A549 (cell line): ENCODE data around the gene HERC2. TPM values are rescaled to one million over a fixed set of nuclear protein-coding genes. Genes with fewer than 3 reads are reported as not detected.

Experiments used
- ATAC-seq, 2 experiments: fragments of 200-7000 bp in 1 of 2; fragments of >200 bp in 1 of 2; cut with Nextera tagmentation in 1 of 2; cut with Tn5 transposase in 1 of 2; 3 replicates each; pipeline versions ENCODE4 v1.8.0 to v1.9.1; 2018 to 2020; ENCODE audit warnings: mild to moderate bottlenecking in 1 of 2, moderate library complexity in 1 of 2
- CTCF ChIA-PET: fragments of 300-600 bp; sonication (Branson Sonifier 250); formaldehyde crosslinking; extraction: SDS; loops from one replicate; lab custom pipeline; 2021; ENCODE audit warnings: antibody characterized with exemption, inconsistent platforms; lab: Yijun Ruan, JAX
- POLR2A ChIA-PET: fragments of 350-600 bp; formaldehyde crosslinking; extraction: SDS; loops from one replicate; lab custom pipeline; 2021; ENCODE audit warnings: antibody characterized with exemption, inconsistent platforms; lab: Yijun Ruan, JAX
- DNase-seq, 2 experiments: peaks; one replicate each; pipeline versions ENCODE4 v3.0.0 to v3.0.0-alpha.2; 2011 to 2016; ENCODE audit warnings: low read depth in 1 of 2, low spot score in 1 of 2
- FAIRE-seq: peaks from 2 replicates; lab custom pipeline; 2011; peaks lifted over from hg19 to GRCh38; lab: Jason Lieb, UNC
- H3K27ac ChIP-seq, 2 experiments: fragments of >200 bp; sonication (Bioruptor Twin); formaldehyde crosslinking; 3 replicates each; pipeline ENCODE4 v1.5.1; 2016 to 2017
- H3K4me1 ChIP-seq: fragments of >200 bp; sonication (Bioruptor Twin); formaldehyde crosslinking; 3 replicates; pipeline ENCODE4 v1.6.1; 2016
- H3K4me2 ChIP-seq: fragments of >200 bp; sonication (Bioruptor Twin); formaldehyde crosslinking; 3 replicates; pipeline ENCODE4 v1.6.1; 2016
- H3K4me3 ChIP-seq: fragments of >200 bp; sonication (Bioruptor Twin); formaldehyde crosslinking; 3 replicates; pipeline ENCODE4 v1.5.1; 2016
- H3K9me3 ChIP-seq: fragments of >200 bp; sonication (Bioruptor Twin); formaldehyde crosslinking; 3 replicates; pipeline ENCODE4 v1.6.1; 2016
- BHLHE40 ChIP-seq: IDR thresholded peaks from 2 replicates; pipeline ENCODE4 v1.6.1; 2012; ENCODE audit warnings: low read depth, low read length, inconsistent platforms
- CBX8 ChIP-seq: fragments of 200-600 bp; sonication (generic); IDR thresholded peaks from 2 replicates; pipeline ENCODE4 v1.6.1; 2016
- CHD4 ChIP-seq: fragments of 200-600 bp; sonication (generic); IDR thresholded peaks from 2 replicates; pipeline ENCODE4 v1.6.1; 2016; ENCODE audit warnings: antibody characterized with exemption, mild to moderate bottlenecking, borderline replicate concordance
- CTCF ChIP-seq: fragments of >200 bp; sonication (Bioruptor Twin); formaldehyde crosslinking; IDR thresholded peaks from 3 replicates; pipeline ENCODE4 v1.5.1; 2016
- EHF ChIP-seq: fragments of 250-450 bp; sonication (Bioruptor Pico); IDR thresholded peaks from 2 replicates; pipeline ENCODE4 v1.5.0; 2020; ENCODE audit warnings: mild to moderate bottlenecking
- EHMT2 ChIP-seq: fragments of 200-600 bp; sonication (generic); IDR thresholded peaks from 2 replicates; pipeline ENCODE4 v1.6.1; 2016; ENCODE audit warnings: antibody characterized with exemption, low read depth, mild to moderate bottlenecking, moderate library complexity
- EP300 ChIP-seq, 2 experiments: fragments of >200 bp; sonication (Bioruptor Twin); formaldehyde crosslinking; IDR thresholded peaks; 2 replicates in 1 of 2; 3 replicates in 1 of 2; pipeline ENCODE4 v1.6.1; 2016 to 2017
- FOSL2 ChIP-seq, 2 experiments: fragments of 450-650 bp in 1 of 2; fragments of >200 bp in 1 of 2; sonication (Bioruptor Twin) in 1 of 2; formaldehyde crosslinking; IDR thresholded peaks; 2 replicates each; pipeline versions ENCODE4 v1.5.0 to v1.6.1; 2016 to 2020; ENCODE audit warnings: mild to moderate bottlenecking in 1 of 2, moderate library complexity in 1 of 2
- GATA3 ChIP-seq: IDR thresholded peaks from 2 replicates; pipeline ENCODE4 v1.6.1; 2012; ENCODE audit warnings: borderline replicate concordance
- HDAC2 ChIP-seq: fragments of 200-600 bp; sonication (generic); IDR thresholded peaks from 2 replicates; pipeline ENCODE4 v1.6.1; 2016
- JUN ChIP-seq, 2 experiments: fragments of >200 bp; sonication (Bioruptor Twin); formaldehyde crosslinking; IDR thresholded peaks; 2 replicates in 1 of 2; 3 replicates in 1 of 2; pipeline ENCODE4 v1.6.1; 2016 to 2017
- KDM5A ChIP-seq: fragments of 200-600 bp; sonication (generic); IDR thresholded peaks from 2 replicates; pipeline ENCODE4 v1.6.1; 2016; ENCODE audit warnings: antibody characterized with exemption, mild to moderate bottlenecking
- MAZ ChIP-seq: fragments of 150-350 bp; IDR thresholded peaks from 2 replicates; pipeline ENCODE4 v1.6.1; 2014; ENCODE audit warnings: antibody characterized with exemption, low read depth, low read length, borderline replicate concordance
- MYC ChIP-seq: IDR thresholded peaks from 2 replicates; pipeline ENCODE4 v1.6.1; 2012; ENCODE audit warnings: mild to moderate bottlenecking, inconsistent platforms, low read length, improper control_type of control experiment, borderline replicate concordance
- NPAS2 ChIP-seq: fragments of 250-450 bp; sonication (Bioruptor Pico); IDR thresholded peaks from 2 replicates; pipeline ENCODE4 v1.8.0; 2022; ENCODE audit warnings: mild to moderate bottlenecking, moderate library complexity, borderline replicate concordance
- NR3C1 ChIP-seq: fragments of >200 bp; sonication (Bioruptor Twin); formaldehyde crosslinking; IDR thresholded peaks from 3 replicates; pipeline ENCODE4 v1.6.1; 2017
- PBX3 ChIP-seq: IDR thresholded peaks from 2 replicates; pipeline ENCODE4 v1.6.1; 2012
- PHF8 ChIP-seq: fragments of 200-600 bp; sonication (generic); IDR thresholded peaks from 2 replicates; pipeline ENCODE4 v1.6.1; 2016; ENCODE audit warnings: low read depth, mild to moderate bottlenecking, antibody characterized with exemption, moderate library complexity, borderline replicate concordance
- POLR2A ChIP-seq: IDR thresholded peaks from 2 replicates; pipeline ENCODE4 v1.6.1; 2012; ENCODE audit warnings: mild to moderate bottlenecking, low read length
- RCOR1 ChIP-seq: fragments of 150-350 bp; IDR thresholded peaks from 2 replicates; pipeline ENCODE4 v1.6.1; 2014; ENCODE audit warnings: antibody characterized with exemption, low read length, low read depth
- RFX5 ChIP-seq: fragments of 450-650 bp; IDR thresholded peaks from 2 replicates; pipeline ENCODE4 v1.7.1; 2014; ENCODE audit warnings: antibody characterized with exemption, mild to moderate bottlenecking, moderate library complexity
- RNF2 ChIP-seq: fragments of 200-600 bp; sonication (generic); IDR thresholded peaks from 2 replicates; pipeline ENCODE4 v1.6.1; 2016; ENCODE audit warnings: low read depth, mild to moderate bottlenecking, antibody characterized with exemption, moderate library complexity, borderline replicate concordance
- SMC3 ChIP-seq: fragments of >200 bp; sonication (Bioruptor Twin); formaldehyde crosslinking; IDR thresholded peaks from 3 replicates; pipeline ENCODE4 v1.6.1; 2018; ENCODE audit warnings: inconsistent platforms
- ZC3H11A ChIP-seq: fragments of 450-650 bp; IDR thresholded peaks from 2 replicates; pipeline ENCODE4 v1.6.1; 2014; ENCODE audit warnings: antibody characterized with exemption, mild to moderate bottlenecking
- ZNF302 ChIP-seq: fragments of 250-450 bp; sonication (Bioruptor Pico); IDR thresholded peaks from 2 replicates; pipeline ENCODE4 v1.9.0; 2021; ENCODE audit warnings: inconsistent platforms, mild to moderate bottlenecking, moderate library complexity
- WGBS: methylation state at CpG from one replicate; pipeline ENCODE4 v1.1.6; 2017; ENCODE audit errors: missing lambda C conversion rate; 5-methylcytosine and 5-hydroxymethylcytosine counted together
- polyA plus RNA-seq, 4 experiments: library from polyadenylated mRNA; depleted of rRNA in 3 of 4; stranded (reverse); fragments of >200 nt; fragmentation: RNase III in 1 of 4; extraction: RNeasy Plus Mini Kit Qiagen cat#74134 plus additional on column Dnase treatment in 1 of 4; gene quantifications; 2 replicates in 3 of 4; 3 replicates in 1 of 4; pipeline ENCODE4 v1.2.3, GENCODE V29; 2011 to 2017
- TF ChIP-seq, protein P1 (sequence below): fragments of >200 bp; sonication (Bioruptor Twin); formaldehyde crosslinking; IDR thresholded peaks from 2 replicates; pipeline ENCODE4 v1.6.1; 2016
- TF ChIP-seq, protein P2 (sequence below): fragments of 450-650 bp; IDR thresholded peaks from 2 replicates; pipeline ENCODE4 v1.6.1; 2014; ENCODE audit warnings: antibody characterized with exemption

HERC2 gene
- polyA plus RNA-seq, 2 of the 4 experiments (the other 2 are of a cell fraction), result 31.4 to 32.8 TPM

DNA sequence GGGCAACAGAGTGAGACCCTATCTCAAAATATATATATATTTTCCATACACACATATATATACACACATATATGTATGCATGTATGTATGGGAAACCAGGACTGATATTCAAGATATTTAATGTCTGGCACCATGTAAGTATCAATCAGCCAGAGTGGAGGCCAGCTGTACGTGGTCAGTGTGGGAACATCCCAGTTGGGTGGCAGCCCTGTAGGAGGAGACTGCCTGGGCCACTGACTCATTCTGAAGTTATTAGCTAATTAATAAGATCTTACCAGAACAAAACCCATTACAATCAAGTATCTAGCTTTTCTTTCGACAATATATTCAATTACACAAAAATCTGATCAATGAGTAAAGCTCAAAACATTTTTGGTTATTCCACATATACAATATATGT is 137.8 kb downstream of the HERC2 start:
- WGBS, result 94% methylated on average over 2 of the region's 2 CpGs
- POLR2A ChIA-PET, result no interaction called here
- no peak overlapping the region for H3K27ac ChIP-seq
- no peak overlapping the region for H3K4me3 ChIP-seq
- no peak for FAIRE-seq
- no peak for ATAC-seq
- H3K4me1 ChIP-seq, result no peaks in the 10 kb centered on the region
- no peak overlapping the region for H3K4me2 ChIP-seq
- no peaks in the 10 kb centered on the region for H3K9me3 ChIP-seq
- CTCF ChIA-PET, result interaction anchor here (1.8 kb wide), 1 partner anchor 14 kb away, joined by 4 read pairs; no protein-coding TSS in a partner anchor
- DNase-seq, result no peak
- TF ChIP-seq JUN (IDR thresholded peaks at IDR 0.05) (no peak), EP300 (IDR thresholded peaks at IDR 0.05) (no peak), BHLHE40 (no peak), FOSL2 (IDR thresholded peaks at IDR 0.05) (no peak), FOSL2 (CRISPR knock-in tag; IDR thresholded peaks at IDR 0.05) (no peak), EHMT2 (no peak), CTCF (no peak), ZC3H11A (no peak), NPAS2 (no peak), RFX5 (no peak), GATA3 (no peak), RCOR1 (no peak), KDM5A (no peak), MYC (no peak), EHF (no peak), CBX8 (no peak), PBX3 (no peak)
- TF ChIP-seq, protein P1, sequence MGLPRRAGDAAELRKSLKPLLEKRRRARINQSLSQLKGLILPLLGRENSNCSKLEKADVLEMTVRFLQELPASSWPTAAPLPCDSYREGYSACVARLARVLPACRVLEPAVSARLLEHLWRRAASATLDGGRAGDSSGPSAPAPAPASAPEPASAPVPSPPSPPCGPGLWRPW, result no peak

DNA sequence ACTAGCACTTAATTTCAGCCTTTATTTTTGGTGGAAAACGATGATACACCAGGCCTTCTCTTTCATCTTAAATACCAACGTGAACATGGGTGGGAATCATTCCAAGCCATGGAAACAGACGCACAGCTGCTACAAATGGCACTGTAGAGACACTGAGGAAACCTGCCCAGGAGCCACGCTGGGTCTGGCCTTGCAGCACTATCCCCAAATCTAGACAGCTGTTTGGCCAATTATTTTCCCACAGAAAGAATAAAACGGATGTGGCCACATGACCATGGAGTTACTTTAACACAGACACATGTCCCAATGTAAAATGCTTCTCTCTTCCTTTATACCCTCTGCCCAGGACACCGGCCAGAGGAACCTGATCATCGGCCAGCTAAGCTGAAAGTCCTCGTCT is 139.2 kb downstream of the HERC2 start:
- no peak for ATAC-seq
- POLR2A ChIA-PET, result no interaction called here
- WGBS, result 90% methylated on average over 8 of the region's 8 CpGs
- H3K27ac ChIP-seq, result no peak overlapping the region
- H3K9me3 ChIP-seq, result no peaks in the 10 kb centered on the region
- H3K4me1 ChIP-seq, result no peaks in the 10 kb centered on the region
- H3K4me2 ChIP-seq, result no peak overlapping the region
- no peak for FAIRE-seq
- TF ChIP-seq NR3C1 (no peak), MAZ (no peak), HDAC2 (no peak), POLR2A (no peak), GATA3 (no peak), SMC3 (no peak), ZNF302 (CRISPR knock-in tag) (no peak), RNF2 (no peak), PHF8 (no peak), CHD4 (no peak)
- TF ChIP-seq, protein P2, sequence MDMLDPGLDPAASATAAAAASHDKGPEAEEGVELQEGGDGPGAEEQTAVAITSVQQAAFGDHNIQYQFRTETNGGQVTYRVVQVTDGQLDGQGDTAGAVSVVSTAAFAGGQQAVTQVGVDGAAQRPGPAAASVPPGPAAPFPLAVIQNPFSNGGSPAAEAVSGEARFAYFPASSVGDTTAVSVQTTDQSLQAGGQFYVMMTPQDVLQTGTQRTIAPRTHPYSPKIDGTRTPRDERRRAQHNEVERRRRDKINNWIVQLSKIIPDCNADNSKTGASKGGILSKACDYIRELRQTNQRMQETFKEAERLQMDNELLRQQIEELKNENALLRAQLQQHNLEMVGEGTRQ, result no peak
- TF ChIP-seq, all 56 proteins: peak for 0
- CTCF ChIA-PET, result interaction anchor here (1.8 kb wide), 1 partner anchor 16 kb away, joined by 4 read pairs; no protein-coding TSS in a partner anchor
- DNase-seq, result no peak
- H3K4me3 ChIP-seq, result no peak overlapping the region
